Measurements from ENCODE around the gene DDC.
"Not testable (repeated sequence)": the region's sequence is repeated elsewhere in the genome, so short reads cannot be mapped to it uniquely, and the experiment has no call there.

The DDC gene

GRCh38 chr7:50528266-50529092 is 36.7 kb downstream of the DDC start:
- DNase-seq (ENCODE audit: low read depth) = no peak
- TF ChIP-seq CTCF (IDR thresholded peaks at IDR 0.05; ENCODE audit: insufficient read depth, low read depth, low read length, missing control alignments) = no peak
- no peak overlapping the region for H3K4me3 ChIP-seq (ENCODE audit: low read depth, low read length)

GRCh38 chr7:50519350-50519749 is 45.9 kb downstream of the DDC start:
- not testable (repeated sequence) for H3K4me3 ChIP-seq (ENCODE audit: low read depth, low read length); DNase-seq (ENCODE audit: low read depth)

GRCh38 chr7:50513166-50513871 is 51.9 kb downstream of the DDC start:
- TF ChIP-seq CTCF (IDR thresholded peaks at IDR 0.05; ENCODE audit: insufficient read depth, low read depth, low read length, missing control alignments) = no peak
- H3K4me3 ChIP-seq (ENCODE audit: low read depth, low read length) = no peak overlapping the region
- DNase-seq (ENCODE audit: low read depth) = no peak

- no peak for TF ChIP-seq CTCF (IDR thresholded peaks at IDR 0.05; ENCODE audit: insufficient read depth, low read depth, low read length, missing control alignments)
- DNase-seq (ENCODE audit: low read depth) = no peak
- no peak overlapping the region for H3K4me3 ChIP-seq (ENCODE audit: low read depth, low read length)
Measured at GRCh38 chr7:50512384-50512783, 52.8 kb downstream of the DDC start.

- no peak for DNase-seq (ENCODE audit: low read depth)
- TF ChIP-seq CTCF (IDR thresholded peaks at IDR 0.05; ENCODE audit: insufficient read depth, low read depth, low read length, missing control alignments) = no peak
- H3K4me3 ChIP-seq (ENCODE audit: low read depth, low read length) = no peak overlapping the region
Measured at GRCh38 chr7:50509459-50509858, 55.7 kb downstream of the DDC start.

- no peak for TF ChIP-seq CTCF (IDR thresholded peaks at IDR 0.05; ENCODE audit: insufficient read depth, low read depth, low read length, missing control alignments)
- DNase-seq (ENCODE audit: low read depth) = no peak
- H3K4me3 ChIP-seq (ENCODE audit: low read depth, low read length) = no peak overlapping the region
Measured at GRCh38 chr7:50508471-50508943, 56.7 kb downstream of the DDC start.

GRCh38 chr7:50507898-50508470 is 57.2 kb downstream of the DDC start:
- no peak for TF ChIP-seq CTCF (IDR thresholded peaks at IDR 0.05; ENCODE audit: insufficient read depth, low read depth, low read length, missing control alignments)
- H3K4me3 ChIP-seq (ENCODE audit: low read depth, low read length) = no peak overlapping the region
- no peak for DNase-seq (ENCODE audit: low read depth)

All from GM12865 (cell line).